Spinal cord (tissue), 10 donors: ENCODE data around the gene ZNF429. TPM values are rescaled to one million over a fixed set of nuclear protein-coding genes. Genes with fewer than 3 reads are reported as not detected.
"Not testable (repeated sequence)": the region's sequence is repeated elsewhere in the genome, so short reads cannot be mapped to it uniquely, and the experiment has no call there.

Source experiments
- DNase-seq, 6 donors: peaks; one replicate each; pipeline versions ENCODE4 v3.0.0 to v3.0.0-alpha.2; 2013 to 2015; ENCODE audit warnings: low spot score in 6 of 6, low read depth in 4 of 6
- H3K27ac ChIP-seq: one replicate; pipeline ENCODE4 v1.5.1; 2013; ENCODE audit warnings: low read depth, low read length, control low read depth
- H3K27me3 ChIP-seq: one replicate; pipeline ENCODE4 v1.6.1; 2013; ENCODE audit warnings: low read length; ENCODE audit not compliant: control insufficient read depth, insufficient read depth
- H3K36me3 ChIP-seq: one replicate; pipeline ENCODE4 v1.6.1; 2013; ENCODE audit warnings: low read length; ENCODE audit not compliant: control insufficient read depth, insufficient read depth
- H3K4me1 ChIP-seq: one replicate; pipeline ENCODE4 v1.6.1; 2013; ENCODE audit warnings: low read length; ENCODE audit not compliant: control insufficient read depth, insufficient read depth
- H3K4me3 ChIP-seq: one replicate; pipeline ENCODE4 v1.5.1; 2013; ENCODE audit warnings: low read depth, low read length, control low read depth
- H3K9me3 ChIP-seq: one replicate; pipeline ENCODE4 v1.6.1; 2013; ENCODE audit warnings: low read length; ENCODE audit not compliant: control insufficient read depth, insufficient read depth
- WGBS: methylation state at CpG from one replicate; pipeline ENCODE4 v1.1.5; 2013; ENCODE audit warnings: missing lambda C conversion rate; ENCODE audit not compliant: insufficient coverage; 5-methylcytosine and 5-hydroxymethylcytosine counted together
- polyA plus RNA-seq, 2 donors: library from polyadenylated mRNA; unstranded; fragments of 120-200 nt; gene quantifications; one replicate each; pipeline ENCODE4 v1.2.1, GENCODE V29; 2013; ENCODE audit not compliant: insufficient read length in 2 of 2
- total RNA-seq, 2 donors: library from RNA; depleted of rRNA in 1 of 2; stranded (reverse); fragments of 120-200 nt in 1 of 2; fragments of >200 nt in 1 of 2; gene quantifications; one replicate each; pipeline versions ENCODE4 v1.2.3 to v1.2.4, GENCODE V29; 2013 to 2014
- donor health status: healthy.

Gene ZNF429
- total and polyA plus RNA-seq, 4 donors, result 20.7 to 31.1 (median 27.1) TPM

DNA sequence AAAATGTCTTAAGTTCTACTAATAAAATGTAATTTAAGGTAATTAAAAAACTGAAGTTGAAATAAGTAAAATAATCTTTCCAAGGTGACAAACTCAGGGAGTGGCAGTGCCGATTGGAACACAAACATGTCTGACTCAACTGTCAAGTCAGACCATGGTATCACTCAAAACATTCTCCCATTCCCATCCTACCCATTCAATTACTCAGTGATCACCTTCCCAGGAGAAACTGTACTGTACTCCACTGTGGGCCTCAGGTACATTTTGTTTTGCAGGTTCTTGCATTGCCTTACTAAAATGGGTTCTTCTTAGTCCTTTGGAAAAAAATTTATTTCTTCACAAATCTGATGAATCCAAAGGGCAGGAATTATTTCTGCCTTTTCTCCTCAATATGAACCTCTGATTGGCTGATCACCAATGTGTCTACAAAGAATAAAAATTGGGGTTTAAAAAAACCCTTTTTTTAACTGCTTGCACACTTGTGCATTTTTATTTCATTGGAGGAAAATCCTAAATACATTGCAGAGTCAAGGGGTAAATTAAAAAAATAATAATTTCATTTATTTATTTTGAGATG lies 96.8 kb downstream of the ZNF429 start:
- Histone ChIP-seq H3K4me1 (peaks cover 18% of the 10 kb centered on the region), H3K27me3 (no peaks in the 10 kb centered on the region), H3K4me3 (no peak overlapping the region), H3K9me3 (no peaks in the 10 kb centered on the region), H3K27ac (no peak overlapping the region), H3K36me3 (no peaks in the 10 kb centered on the region)
- 78% methylated on average over 1 of the region's 1 CpG for WGBS
- no peak for DNase-seq

DNA sequence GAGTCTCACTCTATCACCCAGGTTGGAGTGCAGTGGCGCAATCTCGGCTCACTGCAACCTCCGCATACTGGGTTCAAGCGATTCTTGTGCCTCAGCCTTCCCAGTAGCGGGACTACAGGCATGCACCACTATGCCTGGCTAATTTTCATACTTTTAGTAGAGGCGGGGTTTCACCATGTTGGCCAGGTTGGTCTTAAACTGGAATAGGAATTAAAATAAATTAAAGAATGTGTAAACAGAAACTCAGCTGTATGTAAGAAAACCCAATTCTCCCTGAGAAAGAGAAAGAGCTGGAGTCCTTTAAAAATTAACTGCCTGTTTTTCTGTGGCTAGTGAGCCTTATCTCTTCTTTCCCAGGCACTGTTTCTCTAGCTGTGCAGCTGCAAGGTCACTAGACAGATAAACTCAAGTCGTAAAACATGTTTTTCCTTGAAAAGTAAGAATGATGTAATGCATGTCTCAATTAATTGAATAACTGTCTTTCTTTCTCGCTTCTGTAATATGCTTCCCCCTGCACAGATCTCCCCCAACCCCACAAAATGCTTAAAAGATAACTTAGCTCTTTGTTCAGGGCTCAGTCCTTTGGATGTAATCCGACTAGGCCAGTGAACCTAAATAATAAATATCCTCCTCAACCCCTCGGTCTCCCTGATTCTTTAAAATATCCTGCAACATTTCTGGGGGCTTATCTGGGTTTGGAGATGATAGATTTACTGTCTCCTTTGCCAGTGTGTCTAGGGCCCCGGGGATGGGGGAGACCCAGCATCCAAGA lies 97.4 kb downstream of the ZNF429 start:
- not testable (repeated sequence) for H3K4me3 ChIP-seq, H3K27ac ChIP-seq, H3K36me3 ChIP-seq, H3K27me3 ChIP-seq, H3K9me3 ChIP-seq, DNase-seq
- H3K4me1 ChIP-seq, result peaks cover 18% of the 10 kb centered on the region
- WGBS, result 62% methylated on average over 5 of the region's 11 CpGs

DNA sequence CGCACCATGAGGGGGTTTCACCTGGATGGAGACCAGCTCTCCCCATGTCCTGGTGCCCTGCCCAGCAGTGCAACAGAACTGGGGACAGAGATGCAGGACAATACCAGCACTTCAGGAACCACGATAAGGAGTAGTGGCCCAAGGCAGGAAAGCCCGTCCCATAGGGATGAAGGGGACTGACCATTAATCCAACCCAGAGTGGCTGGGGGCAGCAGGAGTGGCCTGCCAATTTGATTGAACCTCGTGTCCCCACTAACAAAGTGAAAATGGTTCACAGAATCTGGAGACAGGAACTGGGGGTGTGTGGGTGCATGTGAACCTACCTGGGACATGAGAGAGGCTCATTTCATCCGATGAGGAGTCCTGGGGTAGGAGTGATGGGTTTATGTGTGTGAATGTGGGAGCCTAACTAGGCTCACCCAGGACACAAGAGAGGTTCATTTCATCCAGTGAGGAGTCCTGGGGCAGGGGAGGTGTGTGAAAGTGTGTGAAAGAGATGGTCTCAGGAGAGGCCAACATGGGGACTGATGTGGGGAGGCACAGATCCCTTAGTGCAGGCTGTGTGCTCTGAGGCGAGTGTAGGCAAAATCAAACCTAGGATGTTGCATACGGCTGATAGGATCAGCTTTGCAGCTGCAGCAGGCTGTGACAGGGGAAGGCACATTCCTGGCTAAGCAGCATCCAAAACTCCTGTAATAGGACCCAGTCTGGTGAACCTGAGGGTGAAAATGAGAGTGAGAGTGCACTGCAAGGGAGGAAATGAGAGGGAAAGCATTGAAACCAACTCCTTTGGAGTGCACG lies 98.2 kb downstream of the ZNF429 start:
- Histone ChIP-seq H3K27me3 (no peaks in the 10 kb centered on the region), H3K27ac (peak overlapping the region; percentile 81), H3K9me3 (no peaks in the 10 kb centered on the region), H3K4me3 (no peak overlapping the region), H3K4me1 (peaks cover 18% of the 10 kb centered on the region), H3K36me3 (no peaks in the 10 kb centered on the region)
- no peak for DNase-seq
- WGBS, result 43% methylated on average over 8 of the region's 8 CpGs

DNA sequence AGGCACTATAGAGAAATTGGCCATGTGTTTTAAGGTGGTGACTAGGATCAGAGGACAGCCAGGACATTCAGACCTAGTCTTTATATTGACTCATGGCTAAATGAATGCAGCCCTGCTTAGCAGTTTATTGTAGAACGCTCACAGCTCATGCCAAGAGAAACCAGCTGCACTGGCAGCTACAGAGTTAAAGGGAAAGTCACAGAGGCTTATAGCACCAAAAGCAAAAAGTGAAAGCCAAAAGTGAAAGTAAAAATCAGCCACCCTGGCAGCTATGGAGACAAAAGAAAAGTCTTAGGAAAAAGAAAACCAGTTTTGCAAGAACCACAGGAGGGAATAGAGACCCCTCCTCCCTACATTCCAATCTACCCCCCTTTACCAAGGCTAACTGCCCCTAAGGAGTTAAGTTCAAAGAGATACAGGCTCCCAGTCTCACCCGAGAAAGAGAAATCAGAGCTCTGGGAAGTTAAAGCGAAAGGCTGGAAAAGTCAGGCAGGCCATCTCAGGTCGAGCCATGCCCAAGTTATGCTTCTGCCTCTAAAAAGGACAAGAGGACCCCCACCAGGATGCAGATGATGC lies 99.0 kb downstream of the ZNF429 start:
- Histone ChIP-seq H3K4me1 (peaks cover 18% of the 10 kb centered on the region), H3K27ac (peak overlapping the region; percentile 81), H3K27me3 (no peaks in the 10 kb centered on the region), H3K4me3 (peak overlapping the region; percentile 42), H3K36me3 (no peaks in the 10 kb centered on the region), H3K9me3 (no peaks in the 10 kb centered on the region)
- 0% methylated on average over 3 of the region's 4 CpGs for WGBS
- DNase-seq, result peak in 2 of 6 donors; percentile 41 to 65

Other genes starting within 250 kb of the ZNF429 start
- 10 to 100 TPM; 25.6 to 43.2 TPM for gene ZNF708, start 176.2 kb upstream of the ZNF429 start, total RNA-seq
- 10 to 100 TPM; 19.5 to 21.3 TPM for gene ZNF708, start 176.2 kb upstream of the ZNF429 start, polyA plus RNA-seq
- 10 to 100 TPM; 24.4 to 27.1 TPM for gene ZNF738, start 146.6 kb upstream of the ZNF429 start, total RNA-seq
- 10 to 100 TPM; 36.9 to 37.1 TPM for gene ZNF738, start 146.6 kb upstream of the ZNF429 start, polyA plus RNA-seq
- gene ZNF493, start 108.5 kb upstream of the ZNF429 start, total RNA-seq, result 100 to 1,000 TPM in 1 of 2 donors, 10 to 100 TPM in 1; 38.7 to 109 TPM
- 10 to 100 TPM; 28.1 to 28.7 TPM for gene ZNF493, start 108.5 kb upstream of the ZNF429 start, polyA plus RNA-seq